Measurements from ENCODE around the gene CDO1. TPM values are rescaled to one million over a fixed set of nuclear protein-coding genes. Genes with fewer than 3 reads are reported as not detected.

The CDO1 gene
- total and polyA plus RNA-seq, 10 donors = 1.4 to 11.1 (median 1.7) TPM

GRCh38 chr5:115806986-115807653 lies 9.3 kb downstream of the CDO1 start:
- 71 to 86% (median 84%) methylated on average over 2 of the region's 2 CpGs for WGBS, 5 donors
- no peaks in the 10 kb centered on the region for H3K36me3 ChIP-seq
- intact Hi-C loops (cut with DNase I; ENCODE audit: low total_unique reads) = no loop called here
- TF ChIP-seq POLR2AphosphoS5 (IDR thresholded peaks at IDR 0.05) (no peak), POLR2A (IDR thresholded peaks at IDR 0.05) (no peak)
- TF ChIP-seq, protein P1, sequence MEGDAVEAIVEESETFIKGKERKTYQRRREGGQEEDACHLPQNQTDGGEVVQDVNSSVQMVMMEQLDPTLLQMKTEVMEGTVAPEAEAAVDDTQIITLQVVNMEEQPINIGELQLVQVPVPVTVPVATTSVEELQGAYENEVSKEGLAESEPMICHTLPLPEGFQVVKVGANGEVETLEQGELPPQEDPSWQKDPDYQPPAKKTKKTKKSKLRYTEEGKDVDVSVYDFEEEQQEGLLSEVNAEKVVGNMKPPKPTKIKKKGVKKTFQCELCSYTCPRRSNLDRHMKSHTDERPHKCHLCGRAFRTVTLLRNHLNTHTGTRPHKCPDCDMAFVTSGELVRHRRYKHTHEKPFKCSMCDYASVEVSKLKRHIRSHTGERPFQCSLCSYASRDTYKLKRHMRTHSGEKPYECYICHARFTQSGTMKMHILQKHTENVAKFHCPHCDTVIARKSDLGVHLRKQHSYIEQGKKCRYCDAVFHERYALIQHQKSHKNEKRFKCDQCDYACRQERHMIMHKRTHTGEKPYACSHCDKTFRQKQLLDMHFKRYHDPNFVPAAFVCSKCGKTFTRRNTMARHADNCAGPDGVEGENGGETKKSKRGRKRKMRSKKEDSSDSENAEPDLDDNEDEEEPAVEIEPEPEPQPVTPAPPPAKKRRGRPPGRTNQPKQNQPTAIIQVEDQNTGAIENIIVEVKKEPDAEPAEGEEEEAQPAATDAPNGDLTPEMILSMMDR (IDR thresholded peaks at IDR 0.05 in 8 of 11, conservative IDR thresholded peaks at IDR 0.05 in 3 of 11) = no peak
- no peaks in the 10 kb centered on the region for H3K4me1 ChIP-seq
- H3K27ac ChIP-seq = no peak overlapping the region
- no peak overlapping the region for H3K4me3 ChIP-seq
- DNase-seq = no peak
- H3K9me3 ChIP-seq = no peaks in the 10 kb centered on the region
- H3K27me3 ChIP-seq (replicated peaks in 1 of 7) = peaks cover 0 to 5% (median 0%) of the 10 kb centered on the region in 7 donors

- H3K27me3 ChIP-seq (replicated peaks in 1 of 7) = no peaks in the 10 kb centered on the region
- no peaks in the 10 kb centered on the region for H3K36me3 ChIP-seq
- no peak for DNase-seq
- no peaks in the 10 kb centered on the region for H3K4me1 ChIP-seq
- no peak overlapping the region for H3K27ac ChIP-seq
- TF ChIP-seq, protein P1 (IDR thresholded peaks at IDR 0.05 in 8 of 11, conservative IDR thresholded peaks at IDR 0.05 in 3 of 11) = no peak
- TF ChIP-seq POLR2AphosphoS5 (IDR thresholded peaks at IDR 0.05) = no peak
- no peak for TF ChIP-seq POLR2A (IDR thresholded peaks at IDR 0.05)
- no peak overlapping the region for H3K4me3 ChIP-seq
- 46 to 68% (median 61%) methylated on average over 1 of the region's 1 CpG for WGBS, 5 donors
- intact Hi-C loops (cut with DNase I; ENCODE audit: low total_unique reads) = no loop called here
- no peaks in the 10 kb centered on the region for H3K9me3 ChIP-seq
Observed at GRCh38 chr5:115801984-115802383, 14.5 kb downstream of the CDO1 start.

- intact Hi-C loops (cut with DNase I; ENCODE audit: low total_unique reads) = no loop called here
- no peak for DNase-seq
- TF ChIP-seq POLR2A (IDR thresholded peaks at IDR 0.05) (no peak), POLR2AphosphoS5 (IDR thresholded peaks at IDR 0.05) (no peak)
- TF ChIP-seq, protein P1 (IDR thresholded peaks at IDR 0.05 in 8 of 11, conservative IDR thresholded peaks at IDR 0.05 in 3 of 11) = no peak
- Histone ChIP-seq H3K4me1 (no peaks in the 10 kb centered on the region), H3K36me3 (no peaks in the 10 kb centered on the region), H3K9me3 (no peaks in the 10 kb centered on the region), H3K27me3 (replicated peaks in 1 of 7) (no peaks in the 10 kb centered on the region), H3K4me3 (no peak overlapping the region), H3K27ac (no peak overlapping the region)
- 91 to 96% (median 92%) methylated on average over 2 of the region's 2 CpGs for WGBS, 5 donors
Observed at GRCh38 chr5:115801152-115801551, 15.3 kb downstream of the CDO1 start.

- Histone ChIP-seq H3K4me1 (no peaks in the 10 kb centered on the region), H3K36me3 (no peaks in the 10 kb centered on the region), H3K9me3 (no peaks in the 10 kb centered on the region), H3K4me3 (no peak overlapping the region), H3K27ac (no peak overlapping the region), H3K27me3 (replicated peaks in 1 of 7) (no peaks in the 10 kb centered on the region)
- intact Hi-C loops (cut with DNase I; ENCODE audit: low total_unique reads) = no loop called here
- 66 to 90% (median 71%) methylated on average over 2 of the region's 2 CpGs for WGBS, 5 donors
- no peak for DNase-seq
- TF ChIP-seq POLR2A (IDR thresholded peaks at IDR 0.05) (no peak), POLR2AphosphoS5 (IDR thresholded peaks at IDR 0.05) (no peak)
- TF ChIP-seq, protein P1 (IDR thresholded peaks at IDR 0.05 in 8 of 11, conservative IDR thresholded peaks at IDR 0.05 in 3 of 11) = no peak
Observed at GRCh38 chr5:115800108-115800507, 16.4 kb downstream of the CDO1 start.
